K562 (cell line): ENCODE results near the gene STK4. TPM values are rescaled to one million over a fixed set of nuclear protein-coding genes. Genes with fewer than 3 reads are reported as not detected.
A peak's percentile ranks its signal among the peaks of the same experiment; 100 is the strongest.

Source experiments
- ATAC-seq: fragments of 200-7000 bp; cut with Tn5 transposase; 3 replicates; pipeline ENCODE4 v1.9.1; 2020; ENCODE audit warnings: moderate library complexity
- BruUV-seq: library from RNA; stranded (reverse); fragments of 400-500 nt; replicated peaks from 2 replicates; lab custom pipeline; 2021; lab: Mats Ljungman, UMichigan
- CTCF ChIA-PET: fragments of 300-600 bp; formaldehyde crosslinking; extraction: SDS; loops from one replicate; lab custom pipeline; 2021; ENCODE audit warnings: low intra/inter-chr PET ratio; lab: Yijun Ruan, JAX
- POLR2A ChIA-PET: fragments of 300-600, 350-650 bp; sonication (Branson Sonifier 250); formaldehyde crosslinking; extraction: SDS; loops from one replicate; lab custom pipeline; 2021; ENCODE audit warnings: antibody characterized with exemption, inconsistent platforms; lab: Yijun Ruan, JAX
- DNase-seq, 4 experiments: peaks; one replicate each; pipeline versions ENCODE4 v3.0.0 to v3.0.0-alpha.2; 2011 to 2018; ENCODE audit warnings: low spot score in 3 of 4, mixed read lengths in 3 of 4; ENCODE audit errors: extremely low read depth in 1 of 4
- FAIRE-seq: peaks from 2 replicates; lab custom pipeline; 2011; peaks lifted over from hg19 to GRCh38; lab: Jason Lieb, UNC
- H2AFZ ChIP-seq: 2 replicates; pipeline ENCODE4 v1.6.0; 2011; ENCODE audit warnings: low read depth, low read length, control low read depth, inconsistent platforms
- H3K27ac ChIP-seq: fragments of 200-600 bp; 3 replicates; pipeline ENCODE4 v1.8.0; 2011; ENCODE audit warnings: low read depth, mild to moderate bottlenecking, control low read depth, inconsistent platforms, low read length, moderate library complexity, mixed read lengths; ENCODE audit errors: extremely low read depth
- H3K27me3 ChIP-seq, 2 experiments: fragments of 300-600 bp in 1 of 2; 2 replicates in 1 of 2; 3 replicates in 1 of 2; pipeline versions ENCODE4 v1.6.0 to v1.8.0; 2011; ENCODE audit warnings: inconsistent platforms in 2 of 2, low read length in 2 of 2, mild to moderate bottlenecking in 1 of 2, mixed read lengths in 1 of 2, moderate library complexity in 1 of 2; ENCODE audit not compliant: control insufficient read depth in 2 of 2, insufficient read depth in 2 of 2
- H3K36me3 ChIP-seq: fragments of 300-600 bp; 3 replicates; pipeline ENCODE4 v1.8.0; 2011; ENCODE audit warnings: mild to moderate bottlenecking, low read length, inconsistent platforms; ENCODE audit not compliant: control insufficient read depth, insufficient read depth
- H3K4me1 ChIP-seq, 2 experiments: fragments of 200-600 bp in 1 of 2; replicated peaks in 1 of 2; 2 replicates in 1 of 2; 3 replicates in 1 of 2; pipeline versions ENCODE4 v1.5.1 to v1.8.0; 2011; ENCODE audit warnings: inconsistent platforms in 2 of 2, low read length in 2 of 2, mild to moderate bottlenecking in 1 of 2, mixed read lengths in 1 of 2, moderate library complexity in 1 of 2; ENCODE audit not compliant: control insufficient read depth in 2 of 2, insufficient read depth in 2 of 2
- H3K4me2 ChIP-seq: 2 replicates; pipeline ENCODE4 v1.6.1; 2011; ENCODE audit warnings: low read length, control low read depth, inconsistent platforms, mixed read lengths; ENCODE audit not compliant: insufficient read depth
- H3K4me3 ChIP-seq: fragments of 200-600 bp; sonication (generic), shearing (Covaris generic); 2 replicates; pipeline ENCODE4 v1.5.1; 2016; ENCODE audit warnings: control low read depth, inconsistent platforms
- H3K79me2 ChIP-seq: fragments of 200-600 bp; 3 replicates; pipeline ENCODE4 v1.8.0; 2011; ENCODE audit warnings: low read length, inconsistent platforms; ENCODE audit not compliant: control insufficient read depth, insufficient read depth
- H3K9ac ChIP-seq, 2 experiments: 2 replicates each; pipeline versions ENCODE4 v1.6.0 to v1.6.1; 2011; ENCODE audit warnings: low read depth in 2 of 2, low read length in 2 of 2, control low read depth in 1 of 2, inconsistent platforms in 1 of 2, mild to moderate bottlenecking in 1 of 2, mixed read lengths in 1 of 2; ENCODE audit not compliant: insufficient read depth in 1 of 2
- H3K9me1 ChIP-seq: one replicate; pipeline ENCODE4 v1.6.0; 2011; ENCODE audit warnings: inconsistent platforms, mild to moderate bottlenecking, low read length, moderate library complexity; ENCODE audit not compliant: control insufficient read depth, insufficient read depth
- H3K9me3 ChIP-seq: replicated peaks from 2 replicates; pipeline ENCODE4 v1.5.1; 2011; ENCODE audit warnings: low read depth, low read length, inconsistent platforms; ENCODE audit not compliant: control insufficient read depth, insufficient read depth
- H4K20me1 ChIP-seq: replicated peaks from 2 replicates; pipeline ENCODE4 v1.6.1; 2011; ENCODE audit warnings: low read length, inconsistent platforms, mixed read lengths; ENCODE audit not compliant: control insufficient read depth, insufficient read depth
- ATF3 ChIP-seq, 2 experiments: fragments of 450-650 bp in 1 of 2; sonication (generic) in 1 of 2; formaldehyde crosslinking in 1 of 2; IDR thresholded peaks in 1 of 2; conservative IDR thresholded peaks in 1 of 2; 2 replicates each; pipeline versions ENCODE4 v1.6.1 to v1.8.1; 2016 to 2023; ENCODE audit warnings: mild to moderate bottlenecking in 2 of 2, moderate library complexity in 2 of 2, inconsistent platforms in 1 of 2, missing genetic modification reagents in 1 of 2
- BRCA1 ChIP-seq, 2 experiments: fragments of 450-650 bp in 1 of 2; sonication (generic) in 1 of 2; formaldehyde crosslinking in 1 of 2; IDR thresholded peaks; 2 replicates each; pipeline versions ENCODE4 v1.5.0 to v1.6.1; 2017 to 2020; ENCODE audit warnings: mild to moderate bottlenecking in 1 of 2, missing genetic modification reagents in 1 of 2
- CCAR2 ChIP-seq: fragments of 200-400 bp; formaldehyde crosslinking; IDR thresholded peaks from 2 replicates; pipeline ENCODE4 v1.6.1; 2017; ENCODE audit warnings: mild to moderate bottlenecking, low read depth, low read length
- DIDO1 ChIP-seq: fragments of 450-650 bp; IDR thresholded peaks from 2 replicates; pipeline ENCODE4 v1.6.1; 2016; ENCODE audit warnings: low read depth, missing biosample characterization, missing genetic modification characterization
- FOSL1 ChIP-seq: fragments of 200-800 bp; sonication (Bioruptor generic); conservative IDR thresholded peaks from 2 replicates; pipeline ENCODE4 v1.6.1; 2016; ENCODE audit warnings: missing genetic modification characterization, missing compliant biosample characterization
- IRF9 ChIP-seq: fragments of 450-650 bp; IDR thresholded peaks from 2 replicates; pipeline ENCODE4 v1.6.1; 2016; ENCODE audit warnings: missing biosample characterization, missing genetic modification characterization
- MEF2D ChIP-seq: conservative IDR thresholded peaks from 2 replicates; pipeline ENCODE4 v1.6.1; 2016; ENCODE audit warnings: low read depth, missing genetic modification characterization, missing compliant biosample characterization
- MTA2 ChIP-seq: fragments of 450-650 bp; IDR thresholded peaks from 2 replicates; pipeline ENCODE4 v1.6.1; 2016; ENCODE audit warnings: low read depth
- PHTF2 ChIP-seq: fragments of 250-450 bp; sonication (Bioruptor Pico); IDR thresholded peaks from 2 replicates; pipeline ENCODE4 v1.5.0; 2021; ENCODE audit warnings: mild to moderate bottlenecking
- PTRF ChIP-seq: fragments of 450-650 bp; IDR thresholded peaks from 2 replicates; pipeline ENCODE4 v1.6.1; 2016; ENCODE audit warnings: mild to moderate bottlenecking, missing genetic modification characterization, missing compliant biosample characterization
- SMARCE1 ChIP-seq: fragments of 450-650 bp; IDR thresholded peaks from 2 replicates; pipeline ENCODE4 v1.7.1; 2016; ENCODE audit warnings: mild to moderate bottlenecking
- SNIP1 ChIP-seq: fragments of 450-650 bp; IDR thresholded peaks from 2 replicates; pipeline ENCODE4 v1.7.1; 2017; ENCODE audit warnings: low read depth, mild to moderate bottlenecking
- SP2 ChIP-seq: IDR thresholded peaks from 2 replicates; pipeline ENCODE4 v1.6.1; 2011; ENCODE audit warnings: mild to moderate bottlenecking, low read depth, low read length, moderate library complexity; ENCODE audit not compliant: poor library complexity, severe bottlenecking; ENCODE audit errors: extremely low read depth
- SRSF9 ChIP-seq: fragments of 200-400 bp; formaldehyde crosslinking; IDR thresholded peaks from 2 replicates; pipeline ENCODE4 v1.6.1; 2017; ENCODE audit warnings: low read depth, low read length, borderline replicate concordance
- TCF7L2 ChIP-seq: fragments of 150-350 bp; IDR thresholded peaks from 2 replicates; pipeline ENCODE4 v1.6.1; 2016; ENCODE audit warnings: low read depth, mild to moderate bottlenecking, low read length, moderate library complexity
- U2AF1 ChIP-seq: fragments of 200-400 bp; formaldehyde crosslinking; optimal IDR thresholded peaks from 2 replicates; pipeline ENCODE3; 2017; ENCODE audit warnings: mild to moderate bottlenecking, low read depth, low read length, moderate library complexity
- ZNF778 ChIP-seq: fragments of 450-650 bp; formaldehyde crosslinking; IDR thresholded peaks from 2 replicates; pipeline ENCODE4 v1.4.0; 2020; ENCODE audit warnings: mild to moderate bottlenecking, moderate library complexity
- WGBS: fragments of 100-300 bp; shearing (Covaris generic); methylation state at CpG from one replicate; pipeline ENCODE4 v1.1.6; 2016; ENCODE audit warnings: low coverage, mixed read lengths; ENCODE audit not compliant: insufficient coverage; ENCODE audit errors: missing lambda C conversion rate; 5-methylcytosine and 5-hydroxymethylcytosine counted together
- in situ Hi-C: fragments of 300-500 bp; cut with MboI; formaldehyde crosslinking; loops from 4 replicates; pipeline ENCODE4 v1.15.0; 2018; ENCODE audit warnings: inconsistent platforms, mixed read lengths
- intact Hi-C: fragments of 100-400 bp; cut with micrococcal nuclease; formaldehyde crosslinking; loops from 2 replicates; pipeline ENCODE4 v1.14.2; 2022
- polyA plus RNA-seq, 8 experiments: library from polyadenylated mRNA; depleted of rRNA in 4 of 8; stranded (reverse) in 5 of 8; unstranded in 3 of 8; fragments of >200 nt; fragmentation: Nextera tagmentation in 2 of 8; fragmentation: Illumina TruSeq in 1 of 8; extraction: Ambion mirVana in 2 of 8; extraction: Trizol in 1 of 8; gene quantifications; 2 replicates each; pipeline versions ENCODE4 v1.2.1 to v1.2.3, GENCODE V29; 2011 to 2014; ENCODE audit warnings: inconsistent platforms in 1 of 8, missing spikeins in 1 of 8
- total RNA-seq, 7 experiments: library from RNA; depleted of rRNA in 6 of 7; stranded (reverse); fragments of >200 nt in 6 of 7; fragmentation: Illumina TruSeq in 2 of 7; extraction: Trizol in 2 of 7; gene quantifications; 2 replicates each; pipeline versions ENCODE4 v1.2.1 to v1.2.3, GENCODE V29; 2011 to 2021; ENCODE audit warnings: low replicate concordance in 1 of 7

Gene STK4
- total and polyA plus RNA-seq, 9 of the 15 experiments (the other 6 are each of a cell fraction or from before 2014, with no cell fraction given): 11.9 to 30.6 (median 22.2) TPM

GRCh38 chr20:45059022-45059728 lies 92.9 kb downstream of the STK4 start:
- POLR2A ChIA-PET: interaction anchor here (2.0 kb wide), 1 partner anchor 12 kb away, joined by 5 read pairs; no protein-coding TSS in a partner anchor
- Histone ChIP-seq H3K9me3 (no peaks in the 10 kb centered on the region), H3K4me3 (no peak overlapping the region), H3K27ac (no peak overlapping the region), H3K9me1 (no peaks in the 10 kb centered on the region), H3K9ac (no peak overlapping the region), H2AFZ (no peak overlapping the region), H3K79me2 (no peaks in the 10 kb centered on the region; the same call in 2 of the 3 replicates), H4K20me1 (no peaks in the 10 kb centered on the region), H3K36me3 (peaks cover 30% of the 10 kb centered on the region), H3K27me3 (no peaks in the 10 kb centered on the region), H3K4me2 (no peak overlapping the region), H3K4me1 (no peaks in the 10 kb centered on the region)
- no TSS peak for BruUV-seq
- in situ Hi-C loops (no loop called here), intact Hi-C loops (no loop called here)
- no peak for DNase-seq
- ATAC-seq: no peak
- no peak for FAIRE-seq
- WGBS: 77% methylated on average over 6 of the region's 6 CpGs
- TF ChIP-seq DIDO1 (no peak), SP2 (no peak), PTRF (no peak), PHTF2 (CRISPR knock-in tag) (no peak), U2AF1 (no peak), ZNF778 (no peak), TCF7L2 (no peak), SMARCE1 (no peak), BRCA1 (IDR thresholded peaks at IDR 0.05) (no peak), BRCA1 (CRISPR knock-in tag; IDR thresholded peaks at IDR 0.05) (no peak), ATF3 (IDR thresholded peaks at IDR 0.05) (peak; percentile 24; the same call in 1 of the 2 replicates), ATF3 (CRISPR knock-in tag; conservative IDR thresholded peaks at IDR 0.05) (no peak), CCAR2 (no peak), IRF9 (no peak), MTA2 (no peak), SRSF9 (no peak), FOSL1 (tag) (0 out of 2 replicates have a peak, but pooled peaks have one; percentile 13), MEF2D (tag) (no peak), SNIP1 (no peak)
- CTCF ChIA-PET: no interaction called here
